ENCODE results near the gene SLC38A3.

SLC38A3 gene

DNA sequence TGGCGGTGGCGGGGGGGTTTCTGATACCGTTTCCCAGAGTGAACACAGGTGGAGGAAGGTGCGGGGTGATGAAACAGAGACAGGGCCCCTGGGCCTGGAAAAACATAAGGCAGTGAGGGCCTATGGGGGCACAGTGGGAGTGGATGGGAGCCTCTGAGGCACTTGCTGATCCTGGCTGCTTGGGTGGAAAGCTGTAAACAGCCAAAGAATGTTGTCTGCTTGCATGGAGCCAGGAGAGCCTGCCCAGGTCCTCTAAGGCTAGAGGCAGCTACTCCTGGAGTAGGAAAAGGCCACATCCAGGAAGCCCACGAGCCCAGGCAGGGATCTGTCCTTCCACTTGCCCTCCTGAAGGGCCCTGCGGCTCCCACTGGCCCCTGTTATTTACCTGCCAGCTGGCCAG, 60.9 kb downstream of the SLC38A3 start:
- TF ChIP-seq, protein P1, sequence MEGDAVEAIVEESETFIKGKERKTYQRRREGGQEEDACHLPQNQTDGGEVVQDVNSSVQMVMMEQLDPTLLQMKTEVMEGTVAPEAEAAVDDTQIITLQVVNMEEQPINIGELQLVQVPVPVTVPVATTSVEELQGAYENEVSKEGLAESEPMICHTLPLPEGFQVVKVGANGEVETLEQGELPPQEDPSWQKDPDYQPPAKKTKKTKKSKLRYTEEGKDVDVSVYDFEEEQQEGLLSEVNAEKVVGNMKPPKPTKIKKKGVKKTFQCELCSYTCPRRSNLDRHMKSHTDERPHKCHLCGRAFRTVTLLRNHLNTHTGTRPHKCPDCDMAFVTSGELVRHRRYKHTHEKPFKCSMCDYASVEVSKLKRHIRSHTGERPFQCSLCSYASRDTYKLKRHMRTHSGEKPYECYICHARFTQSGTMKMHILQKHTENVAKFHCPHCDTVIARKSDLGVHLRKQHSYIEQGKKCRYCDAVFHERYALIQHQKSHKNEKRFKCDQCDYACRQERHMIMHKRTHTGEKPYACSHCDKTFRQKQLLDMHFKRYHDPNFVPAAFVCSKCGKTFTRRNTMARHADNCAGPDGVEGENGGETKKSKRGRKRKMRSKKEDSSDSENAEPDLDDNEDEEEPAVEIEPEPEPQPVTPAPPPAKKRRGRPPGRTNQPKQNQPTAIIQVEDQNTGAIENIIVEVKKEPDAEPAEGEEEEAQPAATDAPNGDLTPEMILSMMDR (IDR thresholded peaks at IDR 0.05; ENCODE audit: insufficient read depth, low read depth, low read length, missing control alignments) = no peak
- no peak for DNase-seq (ENCODE audit: low read depth)
- no peak overlapping the region for H3K4me3 ChIP-seq (ENCODE audit: low read length)

DNA sequence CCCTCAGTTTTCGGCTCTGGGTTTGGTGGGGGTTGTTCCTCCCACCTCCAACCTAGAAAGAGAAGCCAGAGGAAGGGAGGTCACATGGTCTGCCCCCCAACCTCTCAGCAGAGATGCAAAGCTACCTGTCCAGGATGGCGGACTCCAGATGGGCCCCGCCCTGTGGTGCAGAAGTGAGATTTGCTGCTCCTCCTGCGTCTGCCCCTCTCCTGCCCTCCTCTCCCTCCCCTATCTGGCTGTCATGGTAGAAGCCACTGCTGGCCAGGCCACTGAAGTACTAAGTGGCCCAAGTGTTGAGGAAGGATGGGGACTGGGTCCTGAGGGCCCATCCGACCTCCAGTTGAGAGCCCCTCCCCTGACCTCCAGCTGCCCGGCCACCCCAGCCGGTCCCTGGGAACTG, 61.8 kb downstream of the SLC38A3 start:
- no peak for DNase-seq (ENCODE audit: low read depth)
- H3K4me3 ChIP-seq (ENCODE audit: low read length) = peak overlapping the region; percentile 45

GRCh38 chr3:50267280-50267913, 62.3 kb downstream of the SLC38A3 start:
- H3K4me3 ChIP-seq (ENCODE audit: low read length) = peak overlapping the region; percentile 45
- DNase-seq (ENCODE audit: low read depth) = no peak
- TF ChIP-seq, protein P1 (IDR thresholded peaks at IDR 0.05; ENCODE audit: insufficient read depth, low read depth, low read length, missing control alignments) = no peak

More for the DNA sequence above, 61.8 kb downstream of the SLC38A3 start:
- TF ChIP-seq, protein P1 (IDR thresholded peaks at IDR 0.05; ENCODE audit: insufficient read depth, low read depth, low read length, missing control alignments) = no peak

GRCh38 chr3:50268276-50268675, 63.2 kb downstream of the SLC38A3 start:
- DNase-seq (ENCODE audit: low read depth) = no peak
- TF ChIP-seq, protein P1 (IDR thresholded peaks at IDR 0.05; ENCODE audit: insufficient read depth, low read depth, low read length, missing control alignments) = no peak
- no peak overlapping the region for H3K4me3 ChIP-seq (ENCODE audit: low read length)

GRCh38 chr3:50268703-50269451, 63.8 kb downstream of the SLC38A3 start, which contains the start of gene SEMA3B:
Gene SEMA3B (plus strand): TSS chr3:50269147. CDS start chr3:50269241, 94 bp downstream.
- peak; percentile 76 for DNase-seq (ENCODE audit: low read depth)
- no peak within 1 kb of the TSS for H3K4me3 ChIP-seq (ENCODE audit: low read length)
- TF ChIP-seq, protein P1 (IDR thresholded peaks at IDR 0.05; ENCODE audit: insufficient read depth, low read depth, low read length, missing control alignments) = no peak

- H3K4me3 ChIP-seq (ENCODE audit: low read length) = no peak overlapping the region
- no peak for DNase-seq (ENCODE audit: low read depth)
- TF ChIP-seq, protein P1 (IDR thresholded peaks at IDR 0.05; ENCODE audit: insufficient read depth, low read depth, low read length, missing control alignments) = no peak
These were observed 64.4 kb downstream of the SLC38A3 start for GRCh38 chr3:50269460-50269859.
